GM12801 (cell line): Measurements from ENCODE around the gene SRPK1.

Source experiments
- TF ChIP-seq, protein P1 (sequence below): IDR thresholded peaks from one replicate; pipeline ENCODE4 v1.5.1; 2011; ENCODE audit warnings: control low read depth; ENCODE audit not compliant: insufficient read length; ENCODE audit errors: extremely low read depth

SRPK1 gene

DNA sequence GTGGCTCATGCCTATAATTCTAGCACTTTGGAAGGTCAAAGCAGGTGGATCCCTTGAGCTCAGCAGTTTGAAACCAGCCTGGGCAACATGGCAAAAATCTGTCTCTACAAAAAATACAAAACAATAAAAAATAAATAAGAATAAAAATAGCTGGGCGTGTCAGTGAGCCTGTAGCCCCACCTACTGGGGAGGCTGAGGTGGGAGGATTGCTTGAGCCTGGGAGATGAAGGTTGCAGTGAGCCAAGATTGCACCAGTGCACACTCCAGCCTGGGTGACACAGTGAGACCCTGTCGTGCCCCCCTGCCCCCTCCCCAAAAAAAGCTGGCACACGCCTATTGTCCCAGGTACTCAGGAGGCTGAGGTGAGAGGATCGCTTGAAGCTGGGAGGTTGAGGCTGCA, 35.1 kb upstream of the SRPK1 start:
- TF ChIP-seq, protein P1, sequence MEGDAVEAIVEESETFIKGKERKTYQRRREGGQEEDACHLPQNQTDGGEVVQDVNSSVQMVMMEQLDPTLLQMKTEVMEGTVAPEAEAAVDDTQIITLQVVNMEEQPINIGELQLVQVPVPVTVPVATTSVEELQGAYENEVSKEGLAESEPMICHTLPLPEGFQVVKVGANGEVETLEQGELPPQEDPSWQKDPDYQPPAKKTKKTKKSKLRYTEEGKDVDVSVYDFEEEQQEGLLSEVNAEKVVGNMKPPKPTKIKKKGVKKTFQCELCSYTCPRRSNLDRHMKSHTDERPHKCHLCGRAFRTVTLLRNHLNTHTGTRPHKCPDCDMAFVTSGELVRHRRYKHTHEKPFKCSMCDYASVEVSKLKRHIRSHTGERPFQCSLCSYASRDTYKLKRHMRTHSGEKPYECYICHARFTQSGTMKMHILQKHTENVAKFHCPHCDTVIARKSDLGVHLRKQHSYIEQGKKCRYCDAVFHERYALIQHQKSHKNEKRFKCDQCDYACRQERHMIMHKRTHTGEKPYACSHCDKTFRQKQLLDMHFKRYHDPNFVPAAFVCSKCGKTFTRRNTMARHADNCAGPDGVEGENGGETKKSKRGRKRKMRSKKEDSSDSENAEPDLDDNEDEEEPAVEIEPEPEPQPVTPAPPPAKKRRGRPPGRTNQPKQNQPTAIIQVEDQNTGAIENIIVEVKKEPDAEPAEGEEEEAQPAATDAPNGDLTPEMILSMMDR = no peak

DNA sequence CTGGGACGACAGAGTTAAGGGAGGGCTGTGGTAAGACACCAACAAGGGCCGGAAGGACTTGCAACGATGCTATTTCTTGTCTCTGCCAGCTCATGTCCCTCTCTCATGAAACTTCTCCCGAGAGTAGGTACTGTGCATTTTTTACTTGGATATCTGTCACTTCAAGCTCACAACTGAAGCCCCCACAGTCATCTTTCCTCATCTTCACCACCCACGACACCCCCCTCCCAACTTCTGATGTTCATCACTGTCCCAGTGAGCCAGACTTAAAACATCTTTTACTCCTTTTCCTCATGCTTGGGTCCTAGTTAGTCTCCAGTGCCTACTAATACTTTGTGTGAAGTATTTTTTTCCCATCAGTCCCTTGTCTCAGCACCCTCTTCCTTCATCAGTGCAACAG, 34.6 kb upstream of the SRPK1 start:
- TF ChIP-seq, protein P1 = no peak

DNA sequence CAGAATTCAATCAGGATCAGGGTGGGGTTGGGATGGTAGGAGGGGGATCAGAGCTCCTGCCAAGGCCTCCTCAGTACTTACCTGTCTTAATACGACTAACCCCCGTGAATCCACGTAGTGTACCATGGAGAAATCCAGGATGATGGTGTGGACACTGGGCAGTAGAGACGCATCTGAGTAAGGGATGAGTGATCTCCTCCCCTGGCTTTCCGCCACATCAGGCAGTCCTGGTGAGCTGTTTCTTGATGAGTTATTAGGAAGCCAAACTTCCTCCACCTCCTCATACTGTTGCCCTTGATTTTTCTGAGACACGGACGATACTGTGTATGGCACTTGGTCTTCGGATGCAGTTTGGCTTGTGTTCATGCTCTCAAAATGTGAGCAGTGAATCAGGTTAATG, 34.2 kb upstream of the SRPK1 start:
- TF ChIP-seq, protein P1 = no peak

- TF ChIP-seq, protein P1 = no peak
Observed at GRCh38 chr6:35954333-35954732, 33.4 kb upstream of the SRPK1 start.

GRCh38 chr6:35948725-35949124, 27.8 kb upstream of the SRPK1 start:
- TF ChIP-seq, protein P1 = no peak

DNA sequence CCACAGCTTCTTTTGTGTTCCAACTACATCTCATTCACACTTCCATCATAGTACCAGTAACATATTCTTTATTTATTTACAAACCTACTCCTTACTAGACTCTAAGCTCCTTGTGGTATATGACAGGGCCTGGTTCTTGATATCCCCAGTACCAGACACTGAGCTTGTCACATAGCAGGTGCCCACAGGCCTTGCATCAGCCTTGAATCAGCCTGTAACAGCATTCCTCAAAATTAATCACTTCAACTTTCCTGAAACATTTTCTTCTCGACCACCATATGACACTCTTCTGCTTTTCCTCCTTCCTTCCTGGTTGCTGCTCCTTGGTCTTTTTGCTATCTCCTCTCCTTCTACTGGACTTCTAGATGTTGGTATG, 24.7 kb upstream of the SRPK1 start:
- TF ChIP-seq, protein P1 = no peak

GRCh38 chr6:35943390-35943789, 22.5 kb upstream of the SRPK1 start:
- TF ChIP-seq, protein P1 = no peak

GRCh38 chr6:35942355-35942754, 21.5 kb upstream of the SRPK1 start:
- TF ChIP-seq, protein P1 = no peak
